Globus pallidus (tissue), 1 donor: ENCODE data around the gene CARNS1.
A peak's percentile ranks its signal among the peaks of the same experiment; 100 is the strongest.
"Not testable (repeated sequence)": the region's sequence is repeated elsewhere in the genome, so short reads cannot be mapped to it uniquely, and the experiment has no call there.

Experiments
- DNase-seq: peaks from one replicate; pipeline ENCODE4 v3.0.0-alpha.2; 2015; ENCODE audit warnings: low spot score

CARNS1 gene

DNA sequence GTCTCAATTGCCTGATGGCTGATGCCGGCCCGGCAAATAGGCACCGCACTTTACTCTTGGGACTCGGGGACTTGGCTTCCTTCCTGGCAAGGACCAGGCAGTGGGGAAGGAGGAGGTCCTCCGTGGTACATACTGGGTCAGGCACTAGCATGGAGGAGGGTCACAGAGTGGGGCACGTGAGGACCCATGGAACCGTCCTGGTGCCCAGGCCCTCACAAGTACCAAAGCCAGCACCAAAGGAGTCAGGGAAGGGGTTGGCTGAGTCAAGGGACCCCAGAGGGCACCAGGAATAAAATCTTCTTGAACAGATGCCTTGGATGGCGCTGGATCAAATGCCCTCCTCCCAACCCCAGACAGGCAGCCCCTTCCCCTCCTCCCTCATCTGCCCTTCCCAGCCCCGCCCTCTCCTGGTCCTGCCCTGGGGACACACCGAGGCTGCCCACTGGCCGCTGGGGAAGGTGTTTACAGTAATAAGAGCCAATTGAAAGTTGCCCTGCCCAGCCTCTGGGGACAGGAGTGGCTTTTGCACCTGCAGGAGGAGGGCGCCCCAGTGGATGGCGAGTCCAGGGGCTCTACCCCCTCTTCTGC, 5.6 kb upstream of the CARNS1 start:
- no peak for DNase-seq

DNA sequence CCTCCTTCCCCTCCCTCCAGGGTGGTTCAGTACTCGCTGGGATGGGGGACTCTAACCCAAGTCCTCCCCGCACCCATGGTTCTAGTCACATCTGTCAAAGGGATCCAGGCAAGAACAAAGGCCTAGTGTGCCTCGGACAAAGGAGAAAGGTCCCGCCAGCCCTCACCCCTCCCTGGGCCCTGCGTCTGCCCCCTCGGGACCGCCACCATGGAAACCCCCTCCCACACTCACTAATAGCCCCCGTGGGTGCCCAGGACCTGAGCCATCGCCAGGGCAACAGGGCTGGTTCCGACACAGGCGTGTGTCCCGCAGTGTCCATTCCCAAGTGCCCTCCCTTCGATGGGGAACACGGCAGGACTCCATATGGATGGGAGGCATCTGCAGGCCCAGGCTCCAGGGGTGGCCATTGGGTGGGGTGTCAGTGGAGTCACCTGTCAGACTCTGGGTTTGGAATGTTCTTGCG, 5.1 kb upstream of the CARNS1 start:
- peak; percentile 97 for DNase-seq

DNA sequence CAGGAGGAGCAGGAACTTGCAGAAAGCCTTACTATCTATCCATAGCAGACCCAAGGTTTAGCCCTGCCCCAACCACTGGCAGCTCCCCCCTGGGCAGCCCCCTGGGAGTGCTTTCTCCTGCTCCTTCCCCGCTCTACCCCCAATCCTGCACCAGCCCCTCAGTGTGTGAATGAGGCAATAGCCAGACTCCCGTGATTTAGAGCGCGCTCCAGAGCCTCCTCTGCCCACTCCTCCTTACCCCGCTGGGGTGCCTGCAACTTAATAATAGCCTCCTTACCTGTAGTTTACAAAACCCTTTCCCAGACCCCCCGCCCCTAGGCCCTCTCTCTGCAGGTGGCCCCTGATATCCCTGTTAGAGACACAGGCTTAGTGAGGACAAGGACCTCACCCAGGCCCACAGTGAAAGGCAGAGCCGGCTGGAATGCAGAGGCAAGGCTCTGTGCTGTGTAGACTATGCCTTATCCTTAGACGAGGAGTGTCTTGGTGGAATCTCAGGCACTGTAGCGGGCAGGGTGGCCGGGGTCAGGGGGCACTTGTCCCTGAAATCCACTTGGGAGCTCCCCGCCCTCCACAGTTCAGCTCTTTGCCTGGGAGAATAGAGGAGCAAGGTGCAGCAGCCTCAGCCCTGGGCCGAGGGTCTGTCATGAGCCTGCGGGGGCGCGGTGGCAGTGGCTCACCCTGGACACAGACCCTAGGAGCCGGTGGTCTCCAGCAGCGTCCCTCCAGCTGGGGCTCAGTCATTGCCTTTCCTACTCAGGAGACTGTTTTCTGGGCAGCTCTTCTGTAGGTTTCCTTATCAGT, 4.3 kb upstream of the CARNS1 start:
- DNase-seq = no peak

DNA sequence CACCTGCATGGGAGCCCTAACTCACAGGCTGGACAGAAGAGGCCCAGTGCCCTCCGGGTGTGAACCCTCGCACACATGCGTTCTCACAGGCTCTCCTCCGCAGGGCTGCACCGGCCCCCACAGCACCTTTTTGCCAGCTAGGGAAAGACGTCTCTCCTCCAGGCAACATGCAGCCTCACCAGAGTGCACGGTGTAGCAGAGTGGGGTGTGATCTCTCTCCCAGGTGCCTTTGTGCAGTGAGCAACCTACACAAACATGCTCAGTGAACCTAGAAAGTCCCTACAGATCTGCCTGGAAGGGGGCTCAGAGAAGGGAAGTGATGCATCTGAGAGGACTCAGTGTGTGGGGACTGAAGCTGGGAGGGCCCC, 3.7 kb upstream of the CARNS1 start:
- DNase-seq = no peak

DNA sequence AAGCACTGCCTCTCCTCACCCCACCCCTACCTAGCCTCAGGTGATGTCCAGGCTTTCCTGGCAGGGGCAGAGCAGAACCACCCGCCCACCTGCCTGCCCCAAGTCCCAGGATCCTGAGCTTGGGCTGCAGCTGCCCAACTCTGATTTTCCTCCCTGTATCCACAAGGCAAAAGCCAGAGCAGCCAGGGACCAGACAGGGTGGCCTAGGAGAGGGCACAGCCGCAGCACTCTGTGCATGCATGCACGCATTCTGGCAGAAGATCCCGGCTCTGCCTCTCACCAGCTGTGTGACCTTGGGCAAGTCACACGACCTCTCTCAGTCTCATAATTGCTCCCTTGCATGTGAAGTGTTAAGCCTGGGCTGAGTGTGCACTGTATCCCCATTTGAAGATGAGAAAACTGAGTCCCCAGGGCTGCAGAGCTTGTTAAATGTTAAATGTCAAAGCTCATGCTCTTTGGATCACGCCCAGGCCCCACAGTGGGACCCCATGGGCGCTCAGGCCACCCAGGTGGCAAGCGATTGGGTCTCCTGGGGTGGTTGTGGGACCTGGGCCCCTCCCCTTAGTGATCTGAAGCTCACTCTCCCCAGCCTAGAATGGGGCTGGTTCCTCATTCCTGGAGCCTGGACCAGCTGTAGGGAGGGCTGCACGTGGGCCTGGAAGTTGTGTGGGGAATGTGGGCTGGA, 2.8 kb upstream of the CARNS1 start:
- DNase-seq = no peak

DNA sequence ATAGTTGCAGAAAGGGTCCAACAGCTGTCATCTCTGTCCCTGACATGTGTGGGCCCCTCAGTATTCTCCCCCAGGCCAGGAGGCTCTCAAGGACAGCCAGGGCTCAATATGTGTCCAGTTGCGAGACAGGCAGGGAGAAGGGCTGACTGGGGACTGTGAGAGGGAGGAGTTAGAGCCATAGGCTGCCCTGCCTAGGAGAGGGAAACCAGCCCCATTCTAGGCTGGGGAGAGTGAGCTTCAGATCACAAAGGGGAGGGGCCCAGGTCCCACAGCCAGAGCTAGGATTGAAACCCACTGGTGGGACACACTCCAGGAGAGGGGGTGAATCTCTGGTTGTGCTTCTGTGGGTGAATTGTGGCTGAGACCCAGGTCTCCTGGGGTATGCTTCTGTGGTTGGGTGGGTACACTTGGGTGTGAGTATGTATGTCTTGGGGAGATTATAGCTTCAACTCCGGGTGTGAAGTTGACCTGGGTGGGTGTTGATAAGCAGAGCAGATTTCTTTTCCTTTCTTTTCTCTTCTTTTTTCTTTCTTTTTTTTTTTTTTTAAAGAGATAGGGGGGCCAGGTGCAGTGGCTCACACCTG, 2.1 kb upstream of the CARNS1 start:
- no peak for DNase-seq

DNA sequence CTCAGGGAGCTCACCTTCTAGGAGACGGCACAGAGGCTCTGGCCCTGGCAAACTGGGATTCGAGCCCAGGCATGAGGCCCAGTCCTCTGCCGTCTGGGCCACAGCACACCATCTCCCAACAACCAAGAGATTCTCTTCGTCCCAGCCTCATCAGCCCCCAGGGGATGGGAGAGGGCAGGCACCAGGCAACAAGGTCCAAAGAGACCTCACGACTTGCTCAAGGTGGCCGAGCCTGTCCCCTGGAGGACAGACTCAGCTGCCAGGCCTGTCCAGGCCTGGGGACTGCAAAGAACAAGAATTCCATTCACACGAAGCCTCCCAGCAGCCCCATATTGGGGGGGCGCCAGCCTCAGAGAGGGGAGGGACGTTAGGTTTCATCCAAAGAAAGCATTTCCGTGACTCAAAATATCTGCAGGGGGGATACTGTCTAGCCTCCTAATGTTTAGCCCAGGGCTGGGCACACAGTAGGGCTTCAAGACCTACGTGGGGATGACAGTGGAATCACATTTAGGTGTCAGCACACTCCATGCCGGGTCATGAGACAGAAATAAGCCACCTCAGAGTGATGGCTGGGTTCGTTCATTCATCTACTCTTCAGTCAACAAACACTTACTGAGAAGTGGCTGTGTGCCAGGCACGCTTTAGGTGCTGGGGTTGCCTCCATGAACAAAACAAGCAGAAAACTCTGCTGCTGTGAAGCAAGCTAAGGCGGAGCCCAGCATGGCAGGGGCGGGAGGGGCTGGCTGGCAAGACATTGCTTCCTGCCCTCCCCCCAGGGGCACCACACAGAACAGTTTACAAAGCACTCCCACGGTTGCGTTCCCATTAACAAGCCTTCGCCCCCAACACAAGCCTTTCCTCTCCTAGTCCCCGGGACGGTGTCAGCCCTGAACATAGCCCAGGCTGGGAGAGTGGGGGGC, 1.2 kb downstream of the CARNS1 start:
- DNase-seq = no peak

DNA sequence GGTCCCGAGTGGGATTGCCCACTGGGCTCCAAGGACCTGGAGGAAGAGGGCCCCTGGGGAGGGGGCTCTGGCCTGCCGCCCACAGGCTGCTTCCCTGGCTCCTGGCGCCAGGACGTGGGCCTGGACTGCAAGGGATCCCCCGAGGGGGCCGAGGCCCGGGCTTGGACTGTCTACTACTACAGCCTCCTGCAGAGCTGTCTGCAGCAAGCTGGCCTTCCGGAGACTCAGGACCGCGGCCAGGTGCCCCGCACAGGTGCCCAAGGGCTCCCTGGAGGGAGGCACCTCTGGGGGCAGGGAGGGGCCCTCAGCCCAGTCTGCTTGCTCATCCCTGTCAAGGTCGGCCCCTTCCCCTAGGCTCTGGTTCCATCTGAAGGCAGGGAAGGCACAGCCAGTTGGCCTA, 1.9 kb downstream of the CARNS1 start:
- DNase-seq = no peak

DNA sequence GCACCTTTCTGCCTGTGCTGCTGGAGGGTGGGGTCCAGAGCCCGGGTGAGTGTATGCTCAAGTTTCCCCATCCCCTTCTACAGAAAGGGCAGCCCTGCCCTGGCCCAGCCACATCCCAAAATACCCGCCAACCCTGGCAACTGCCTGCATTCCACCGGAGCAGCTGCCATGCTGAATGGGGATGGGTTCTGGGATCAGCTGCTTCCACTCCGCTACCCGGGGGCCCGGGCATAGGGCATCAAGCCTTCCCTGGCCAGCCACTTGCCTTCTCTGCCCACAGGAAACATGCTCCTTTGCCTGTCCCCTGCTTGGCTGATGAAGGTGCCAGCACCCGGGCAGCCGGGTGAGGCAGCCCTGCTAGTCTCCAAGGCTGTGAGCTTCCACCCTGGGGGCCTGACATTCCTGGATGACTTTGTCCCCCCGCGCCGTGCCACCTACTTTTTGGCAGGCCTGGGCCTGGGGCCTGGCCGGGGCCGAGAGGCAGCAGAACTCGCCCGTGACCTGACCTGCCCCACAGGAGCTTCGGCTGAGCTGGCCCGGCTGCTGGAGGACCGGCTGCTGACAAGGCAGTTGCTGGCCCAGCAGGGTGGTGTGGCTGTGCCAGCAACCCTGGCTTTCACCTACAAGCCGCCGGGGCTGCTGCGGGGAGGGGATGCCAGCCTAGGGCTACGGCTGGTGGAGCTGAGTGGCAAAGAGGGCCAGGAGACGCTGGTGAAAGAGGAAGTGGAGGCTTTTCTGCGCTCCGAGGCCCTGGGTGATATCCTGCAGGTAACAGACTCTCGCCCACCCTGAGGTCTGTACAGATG, 3.2 kb downstream of the CARNS1 start:
- no peak for DNase-seq

DNA sequence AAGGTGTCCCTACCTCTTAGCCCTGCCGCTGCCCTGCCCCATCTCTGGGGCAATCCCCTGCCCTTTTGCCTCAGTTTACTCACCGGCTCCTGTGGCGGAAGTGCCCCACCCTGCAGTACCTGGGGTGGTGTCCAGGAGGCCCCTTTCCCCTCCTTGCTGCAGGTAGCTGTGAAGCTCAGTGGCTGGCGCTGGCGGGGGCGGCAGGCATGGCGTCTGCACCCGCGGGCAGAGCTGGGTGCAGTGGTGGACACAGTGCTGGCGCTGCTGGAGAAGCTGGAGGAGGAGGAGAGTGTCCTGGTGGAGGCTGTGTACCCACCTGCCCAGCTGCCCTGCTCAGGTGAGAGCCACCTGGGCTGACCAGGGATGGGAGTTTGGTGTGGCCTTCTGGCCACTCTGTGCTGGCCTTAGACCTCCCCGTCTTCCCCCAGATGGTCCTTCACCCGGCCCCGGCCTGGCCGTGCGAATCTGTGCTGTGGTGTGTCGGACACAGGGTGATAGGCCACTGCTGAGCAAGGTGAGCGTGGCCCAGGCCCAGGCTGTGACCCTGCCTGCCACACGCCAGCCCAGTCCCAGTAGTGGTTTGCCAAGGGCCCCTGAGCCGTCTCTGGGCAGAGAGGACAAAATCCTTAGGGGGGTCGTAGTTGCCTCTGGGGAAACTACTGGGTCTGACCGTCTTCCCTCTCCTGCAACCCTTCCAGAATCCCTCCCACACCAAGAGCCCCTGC, 4.0 kb downstream of the CARNS1 start:
- no peak for DNase-seq

DNA sequence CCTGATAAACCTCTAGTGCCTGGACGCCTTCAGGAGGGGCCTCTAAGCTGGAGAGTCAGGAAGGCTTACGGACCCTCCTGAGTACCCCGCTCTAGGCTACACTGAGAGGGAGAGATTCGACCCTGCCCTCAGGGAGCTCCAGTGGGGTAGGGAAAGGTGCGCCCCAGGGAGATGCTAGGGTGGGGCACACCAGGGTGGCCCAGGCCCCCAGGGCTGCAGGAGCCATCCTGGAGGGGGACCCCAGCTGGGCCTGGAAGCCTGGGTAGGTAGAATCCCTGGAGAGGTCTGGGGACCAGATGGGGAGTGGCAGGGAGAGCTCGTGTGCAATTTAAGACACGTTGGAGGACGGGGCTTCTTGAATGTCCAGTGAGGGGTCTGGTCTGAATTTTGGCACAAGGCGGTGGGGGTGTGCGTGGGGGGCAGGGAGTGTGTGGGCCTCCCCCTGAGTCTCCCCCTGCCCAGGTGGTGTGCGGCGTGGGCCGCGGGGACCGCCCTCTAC, 4.7 kb downstream of the CARNS1 start:
- no peak for DNase-seq

DNA sequence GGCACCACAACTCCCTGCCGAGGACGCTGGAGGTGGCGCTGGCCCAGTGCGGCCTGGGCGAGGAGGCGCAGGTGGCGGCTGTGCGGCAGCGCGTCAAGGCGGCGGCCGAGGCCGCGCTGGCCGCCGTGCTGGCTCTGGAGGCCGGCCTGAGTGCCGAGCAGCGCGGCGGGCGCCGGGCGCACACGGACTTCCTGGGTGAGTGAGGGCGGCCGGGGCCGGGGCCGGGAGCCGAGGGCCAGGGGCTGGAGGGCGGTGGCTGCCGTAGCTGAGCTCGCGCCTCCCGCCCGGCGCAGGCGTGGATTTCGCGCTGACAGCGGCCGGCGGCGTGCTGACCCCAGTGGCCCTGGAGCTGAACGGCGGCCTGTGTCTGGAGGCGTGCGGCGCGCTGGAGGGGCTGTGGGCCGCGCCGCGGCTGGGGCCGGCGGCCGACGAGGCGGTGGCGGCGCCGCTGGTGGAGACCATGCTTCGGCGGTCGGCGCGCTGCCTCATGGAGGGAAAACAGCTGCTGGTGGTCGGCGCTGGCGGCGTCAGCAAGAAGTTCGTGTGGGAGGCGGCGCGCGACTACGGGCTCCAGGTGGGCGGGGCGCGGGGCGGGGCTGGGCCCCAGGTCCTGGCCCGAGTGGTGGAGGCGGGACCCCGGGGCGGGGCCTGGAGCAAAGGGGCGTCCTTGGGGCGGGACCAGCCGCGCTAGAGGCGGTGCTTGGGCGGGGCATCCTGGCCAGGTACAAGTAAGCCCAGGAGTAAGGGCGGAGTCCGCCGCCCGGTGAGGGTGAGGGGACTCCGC, 5.4 kb downstream of the CARNS1 start:
- DNase-seq = peak; percentile 83

DNA sequence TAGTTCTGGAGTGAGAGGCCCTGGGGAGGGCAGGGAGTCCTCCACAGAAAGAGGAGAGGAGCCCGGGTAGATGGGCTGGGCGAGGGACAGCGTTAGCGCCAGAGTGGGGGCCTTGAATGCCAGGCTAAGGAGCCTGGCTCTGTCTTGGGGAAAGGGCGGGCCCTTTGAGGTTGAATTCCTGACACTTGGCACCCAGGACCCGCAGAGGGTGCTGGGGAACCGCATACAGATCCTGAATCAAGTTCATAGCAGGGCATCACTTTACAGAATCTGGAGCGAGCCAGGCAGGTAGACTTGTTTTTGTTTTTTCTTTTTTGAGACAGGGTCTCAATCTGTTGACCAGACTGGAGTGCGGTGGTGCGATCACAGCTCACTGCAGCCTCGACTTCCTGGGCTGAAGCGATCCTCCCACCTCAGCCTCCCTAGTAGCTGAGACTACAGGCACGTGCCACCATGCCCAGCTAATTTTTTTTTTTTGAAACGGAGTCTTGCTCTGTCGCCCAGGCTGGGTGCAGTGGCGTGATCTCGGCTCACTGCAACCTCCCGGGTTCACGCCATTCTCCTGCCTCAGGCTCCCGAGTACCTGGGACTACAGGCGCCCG, 6.1 kb downstream of the CARNS1 start:
- no peak for DNase-seq

DNA sequence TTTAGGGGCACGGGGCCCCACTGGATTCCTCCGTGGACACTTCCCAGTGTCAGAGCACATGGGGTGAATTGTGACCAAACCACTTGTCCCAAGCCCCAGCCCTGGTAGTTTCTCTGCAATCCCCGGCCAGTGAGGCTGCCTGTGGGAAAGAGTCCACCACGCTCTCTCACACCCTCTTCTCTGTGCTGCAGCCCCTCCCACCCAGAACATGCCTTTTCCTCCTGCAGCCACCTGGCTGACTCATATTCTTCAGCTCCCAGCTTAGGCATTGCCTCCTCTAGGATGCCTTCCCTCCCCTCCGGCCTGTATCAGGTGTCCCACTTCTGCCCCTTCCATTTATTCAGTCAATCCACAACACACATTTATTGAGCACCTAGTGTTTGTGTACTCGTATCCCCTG, 7.4 kb downstream of the CARNS1 start:
- no peak for DNase-seq

DNA sequence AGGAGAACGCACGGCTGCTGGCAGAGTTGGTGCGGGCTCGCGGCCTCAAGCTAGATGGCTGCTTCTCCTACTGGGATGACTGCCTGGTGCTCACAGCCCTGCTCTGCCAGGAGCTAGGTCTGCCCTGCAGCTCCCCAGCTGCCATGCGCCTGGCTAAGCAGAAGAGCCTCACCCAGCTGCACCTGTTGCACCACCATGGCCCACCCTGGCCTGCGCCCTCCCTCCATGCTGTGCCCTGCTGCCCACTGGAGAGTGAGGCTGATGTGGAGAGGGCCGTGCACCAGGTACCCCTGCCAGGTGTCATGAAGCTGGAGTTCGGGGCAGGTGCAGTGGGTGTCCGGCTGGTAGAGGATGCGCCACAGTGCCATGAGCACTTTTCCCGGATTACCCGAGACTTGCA, 8.0 kb downstream of the CARNS1 start:
- DNase-seq = no peak

DNA sequence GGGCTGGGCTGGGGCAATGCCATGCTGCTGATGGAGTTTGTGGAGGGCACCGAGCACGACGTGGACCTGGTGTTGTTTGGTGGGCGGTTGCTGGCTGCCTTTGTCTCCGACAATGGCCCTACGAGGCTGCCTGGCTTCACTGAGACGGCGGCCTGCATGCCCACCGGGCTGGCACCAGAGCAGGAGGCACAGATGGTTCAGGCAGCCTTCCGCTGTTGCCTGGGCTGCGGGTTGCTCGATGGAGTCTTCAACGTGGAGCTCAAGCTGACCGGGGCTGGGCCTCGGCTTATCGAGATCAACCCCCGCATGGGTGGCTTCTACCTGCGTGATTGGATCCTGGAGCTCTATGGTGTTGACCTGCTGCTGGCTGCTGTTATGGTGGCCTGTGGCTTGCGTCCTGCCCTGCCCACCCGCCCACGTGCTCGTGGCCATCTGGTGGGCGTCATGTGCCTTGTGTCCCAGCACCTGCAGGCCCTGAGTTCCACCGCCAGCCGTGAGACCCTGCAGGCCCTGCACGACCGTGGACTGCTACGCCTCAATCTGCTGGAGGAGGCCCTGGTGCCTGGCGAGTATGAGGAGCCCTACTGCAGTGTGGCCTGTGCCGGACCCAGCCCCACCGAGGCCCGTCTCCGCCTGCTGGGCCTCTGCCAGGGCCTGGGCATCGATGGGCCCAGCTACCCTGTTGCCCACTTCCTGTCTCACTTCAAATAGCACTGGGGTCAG, 8.6 kb downstream of the CARNS1 start:
- no peak for DNase-seq

DNA sequence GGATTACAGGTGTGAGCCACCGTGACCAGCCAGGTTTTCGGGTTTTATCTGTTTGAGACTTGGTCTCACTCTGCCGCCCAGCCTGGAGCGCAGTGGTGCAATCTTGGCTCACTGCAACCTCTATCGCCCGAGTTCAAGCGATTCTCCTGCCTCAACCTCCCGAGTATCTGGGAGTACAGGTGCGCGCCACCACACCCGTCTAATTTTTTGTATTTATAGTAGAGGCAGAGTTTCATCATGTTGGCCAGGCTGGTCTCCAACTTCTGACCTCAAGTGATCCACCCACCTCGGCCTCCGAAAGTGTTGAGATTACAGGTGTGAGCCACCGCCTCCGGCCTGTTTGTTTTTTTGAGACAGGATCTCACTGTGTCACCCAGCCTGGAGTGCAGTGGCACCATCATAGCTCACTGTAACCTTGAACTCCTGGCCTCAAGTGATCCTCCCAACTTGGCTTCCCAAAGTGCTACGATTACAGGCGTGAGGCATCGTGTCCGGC, 11.9 kb downstream of the CARNS1 start:
- not testable (repeated sequence) for DNase-seq
